ENCODE measurements around the gene SLC6A3.

The SLC6A3 gene

GRCh38 chr5:1420211-1421195 lies 24.7 kb downstream of the SLC6A3 start:
- no peak for DNase-seq (ENCODE audit: low read depth in 2 of 2)

GRCh38 chr5:1419476-1420210 lies 25.6 kb downstream of the SLC6A3 start:
- no peak for DNase-seq (ENCODE audit: low read depth in 2 of 2)

GRCh38 chr5:1418921-1419280 lies 26.3 kb downstream of the SLC6A3 start:
- no peak for DNase-seq (ENCODE audit: low read depth in 2 of 2)

- no peak for DNase-seq (ENCODE audit: low read depth in 2 of 2)
Measured at GRCh38 chr5:1418238-1418920, 26.9 kb downstream of the SLC6A3 start.

- no peak for DNase-seq (ENCODE audit: low read depth in 2 of 2)
Measured at GRCh38 chr5:1417586-1418225, 27.5 kb downstream of the SLC6A3 start.

- no peak for DNase-seq (ENCODE audit: low read depth in 2 of 2)
Measured at GRCh38 chr5:1416856-1417469, 28.3 kb downstream of the SLC6A3 start.

- no peak for DNase-seq (ENCODE audit: low read depth in 2 of 2)
Measured at GRCh38 chr5:1415626-1416360, 29.4 kb downstream of the SLC6A3 start.

GRCh38 chr5:1415059-1415425 lies 30.2 kb downstream of the SLC6A3 start:
- DNase-seq (ENCODE audit: low read depth in 2 of 2), result no peak

GRCh38 chr5:1414311-1415058 lies 30.8 kb downstream of the SLC6A3 start:
- DNase-seq (ENCODE audit: low read depth in 2 of 2), result no peak

- DNase-seq (ENCODE audit: low read depth in 2 of 2), result no peak
Measured at GRCh38 chr5:1413611-1414241, 31.5 kb downstream of the SLC6A3 start.

- no peak for DNase-seq (ENCODE audit: low read depth in 2 of 2)
Measured at GRCh38 chr5:1413211-1413610, 32.0 kb downstream of the SLC6A3 start.

GRCh38 chr5:1412621-1413020 lies 32.6 kb downstream of the SLC6A3 start:
- DNase-seq (ENCODE audit: low read depth in 2 of 2), result no peak

- DNase-seq (ENCODE audit: low read depth in 2 of 2), result no peak
Measured at GRCh38 chr5:1412163-1412562, 33.1 kb downstream of the SLC6A3 start.

GRCh38 chr5:1411099-1411498 lies 34.1 kb downstream of the SLC6A3 start:
- no peak for DNase-seq (ENCODE audit: low read depth in 2 of 2)

- DNase-seq (ENCODE audit: low read depth in 2 of 2), result no peak
Measured at GRCh38 chr5:1410156-1411014, 34.9 kb downstream of the SLC6A3 start.

GRCh38 chr5:1409381-1410110 lies 35.7 kb downstream of the SLC6A3 start:
- no peak for DNase-seq (ENCODE audit: low read depth in 2 of 2)

- no peak for DNase-seq (ENCODE audit: low read depth in 2 of 2)
Measured at GRCh38 chr5:1406681-1407640, 38.3 kb downstream of the SLC6A3 start.
